Measurements from ENCODE around the gene RANBP17. TPM values are rescaled to one million over a fixed set of nuclear protein-coding genes. Genes with fewer than 3 reads are reported as not detected.

RANBP17 gene
- total RNA-seq, 2 experiments from 2014 or later, result not detected

- Histone ChIP-seq H3K27me3 (ENCODE audit: control insufficient read depth in 1 of 2, insufficient read depth in 2 of 2, low read length in 2 of 2) (peaks cover 71 to 91% of the 10 kb centered on the region in 2 experiments), H3K27ac (ENCODE audit: low read depth in 1 of 2, low read length in 2 of 2) (no peak overlapping the region), H3K9me3 (ENCODE audit: control insufficient read depth in 1 of 2, insufficient read depth in 1 of 2, low read length in 2 of 2) (peaks cover 0 to 35% of the 10 kb centered on the region in 2 experiments), H3K36me3 (ENCODE audit: insufficient read depth, low read length) (no peaks in the 10 kb centered on the region), H3K4me1 (ENCODE audit: insufficient read depth, low read length) (peaks cover 40% of the 10 kb centered on the region), H3K4me3 (ENCODE audit: low read length) (no peak overlapping the region)
- peaks cover 17% of the 10 kb centered on the region for H3K4me1 Mint-ChIP-seq (ENCODE audit: low read depth)
- no peak for ATAC-seq (ENCODE audit: poor library complexity)
- ChIA-PET POLR2A (no interaction called here), CTCF (no interaction called here)
- H3K27ac Mint-ChIP-seq, result no peak overlapping the region
- intact Hi-C loops (cut with DNase I, micrococcal nuclease), result no loop called here
- no peak for DNase-seq
- no peak overlapping the region for H3K4me3 Mint-ChIP-seq
- peaks cover 75% of the 10 kb centered on the region for H3K27me3 Mint-ChIP-seq
- TF ChIP-seq, protein P1, sequence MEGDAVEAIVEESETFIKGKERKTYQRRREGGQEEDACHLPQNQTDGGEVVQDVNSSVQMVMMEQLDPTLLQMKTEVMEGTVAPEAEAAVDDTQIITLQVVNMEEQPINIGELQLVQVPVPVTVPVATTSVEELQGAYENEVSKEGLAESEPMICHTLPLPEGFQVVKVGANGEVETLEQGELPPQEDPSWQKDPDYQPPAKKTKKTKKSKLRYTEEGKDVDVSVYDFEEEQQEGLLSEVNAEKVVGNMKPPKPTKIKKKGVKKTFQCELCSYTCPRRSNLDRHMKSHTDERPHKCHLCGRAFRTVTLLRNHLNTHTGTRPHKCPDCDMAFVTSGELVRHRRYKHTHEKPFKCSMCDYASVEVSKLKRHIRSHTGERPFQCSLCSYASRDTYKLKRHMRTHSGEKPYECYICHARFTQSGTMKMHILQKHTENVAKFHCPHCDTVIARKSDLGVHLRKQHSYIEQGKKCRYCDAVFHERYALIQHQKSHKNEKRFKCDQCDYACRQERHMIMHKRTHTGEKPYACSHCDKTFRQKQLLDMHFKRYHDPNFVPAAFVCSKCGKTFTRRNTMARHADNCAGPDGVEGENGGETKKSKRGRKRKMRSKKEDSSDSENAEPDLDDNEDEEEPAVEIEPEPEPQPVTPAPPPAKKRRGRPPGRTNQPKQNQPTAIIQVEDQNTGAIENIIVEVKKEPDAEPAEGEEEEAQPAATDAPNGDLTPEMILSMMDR (IDR thresholded peaks at IDR 0.05), result no peak
- H3K36me3 Mint-ChIP-seq (ENCODE audit: low read depth), result no peaks in the 10 kb centered on the region
- H3K9me3 Mint-ChIP-seq, result no peaks in the 10 kb centered on the region
Measured at GRCh38 chr5:171315386-171315891, 453.6 kb downstream of the RANBP17 start.

DNA sequence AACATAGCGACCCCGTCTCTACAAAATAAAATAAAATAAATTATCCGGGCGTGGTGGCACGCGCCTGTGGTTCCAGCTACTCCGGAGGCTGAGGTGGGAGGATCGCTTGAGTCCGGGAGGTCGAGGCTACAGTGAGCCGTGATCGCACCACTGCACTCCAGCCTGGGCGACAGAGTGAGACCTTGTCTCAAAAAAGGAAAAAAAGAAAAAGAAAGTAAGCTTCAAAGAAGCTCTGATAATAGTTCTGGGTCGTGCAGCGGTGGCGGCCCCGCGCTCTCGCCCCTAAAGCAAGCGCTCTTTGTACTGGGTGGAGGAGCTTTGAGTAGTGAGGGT is 454.1 kb downstream of the RANBP17 start:
- Histone ChIP-seq H3K4me3 (ENCODE audit: low read length) (no peak overlapping the region), H3K27ac (ENCODE audit: low read depth in 1 of 2, low read length in 2 of 2) (no peak overlapping the region), H3K36me3 (ENCODE audit: insufficient read depth, low read length) (no peaks in the 10 kb centered on the region), H3K4me1 (ENCODE audit: insufficient read depth, low read length) (peaks cover 36% of the 10 kb centered on the region), H3K9me3 (ENCODE audit: control insufficient read depth in 1 of 2, insufficient read depth in 1 of 2, low read length in 2 of 2) (peaks cover 0 to 33% of the 10 kb centered on the region in 2 experiments), H3K27me3 (ENCODE audit: control insufficient read depth in 1 of 2, insufficient read depth in 2 of 2, low read length in 2 of 2) (peaks cover 69 to 87% of the 10 kb centered on the region in 2 experiments)
- Mint-ChIP-seq H3K27ac (no peak overlapping the region), H3K4me1 (ENCODE audit: low read depth) (peaks cover 13% of the 10 kb centered on the region), H3K9me3 (no peaks in the 10 kb centered on the region), H3K27me3 (peaks cover 75% of the 10 kb centered on the region), H3K36me3 (ENCODE audit: low read depth) (no peaks in the 10 kb centered on the region), H3K4me3 (no peak overlapping the region)
- TF ChIP-seq, protein P1 (IDR thresholded peaks at IDR 0.05), result no peak
- ATAC-seq (ENCODE audit: poor library complexity), result no peak
- POLR2A ChIA-PET, result no interaction called here
- DNase-seq, result no peak
- intact Hi-C loops (cut with DNase I, micrococcal nuclease), result no loop called here
- CTCF ChIA-PET, result no interaction called here

- H3K27ac ChIP-seq (ENCODE audit: low read depth in 1 of 2, low read length in 2 of 2), result no peak overlapping the region
- no peaks in the 10 kb centered on the region for H3K36me3 ChIP-seq (ENCODE audit: insufficient read depth, low read length)
- intact Hi-C loops (cut with DNase I, micrococcal nuclease), result no loop called here
- ATAC-seq (ENCODE audit: poor library complexity) (no peak), DNase-seq (no peak)
- H3K4me3 ChIP-seq (ENCODE audit: low read length), result no peak overlapping the region
- ChIA-PET POLR2A (no interaction called here), CTCF (no interaction called here)
- H3K36me3 Mint-ChIP-seq (ENCODE audit: low read depth), result no peaks in the 10 kb centered on the region
- H3K27me3 Mint-ChIP-seq, result peaks cover 81% of the 10 kb centered on the region
- peaks cover 0 to 31% of the 10 kb centered on the region in 2 experiments for H3K9me3 ChIP-seq (ENCODE audit: control insufficient read depth in 1 of 2, insufficient read depth in 1 of 2, low read length in 2 of 2)
- no peak overlapping the region for H3K4me3 Mint-ChIP-seq
- no peaks in the 10 kb centered on the region for H3K9me3 Mint-ChIP-seq
- peaks cover 34% of the 10 kb centered on the region for H3K4me1 ChIP-seq (ENCODE audit: insufficient read depth, low read length)
- TF ChIP-seq, protein P1 (IDR thresholded peaks at IDR 0.05), result no peak
- H3K27me3 ChIP-seq (ENCODE audit: control insufficient read depth in 1 of 2, insufficient read depth in 2 of 2, low read length in 2 of 2), result peaks cover 75 to 85% of the 10 kb centered on the region in 2 experiments
- H3K27ac Mint-ChIP-seq, result no peak overlapping the region
- H3K4me1 Mint-ChIP-seq (ENCODE audit: low read depth), result peaks cover 13% of the 10 kb centered on the region
Measured at GRCh38 chr5:171316258-171317121, 454.7 kb downstream of the RANBP17 start.

All from CD4-positive, alpha-beta T cell (primary cell).